ENCODE data around the gene B3GNT9.

DNA sequence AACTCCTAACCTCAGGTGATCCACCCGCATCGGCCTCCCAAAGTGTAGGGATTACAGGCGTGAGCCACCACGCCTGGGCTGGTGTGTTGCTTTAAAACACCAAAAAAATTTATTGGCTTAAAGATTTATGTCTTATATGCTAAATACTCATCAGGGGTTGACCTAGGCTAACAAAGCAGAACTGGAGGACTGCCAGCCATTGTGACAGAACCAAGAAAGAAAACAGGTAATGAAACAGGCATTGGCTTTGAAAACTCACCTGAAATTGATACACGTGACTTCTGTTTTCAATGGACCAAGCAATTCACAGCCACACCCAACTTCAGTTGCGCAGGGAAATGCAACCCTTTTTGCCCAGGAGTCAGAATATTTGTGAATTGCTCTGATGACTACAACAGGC lies 46.0 kb downstream of the B3GNT9 start:
- TF ChIP-seq POLR2A (IDR thresholded peaks at IDR 0.05) (no peak), EP300 (IDR thresholded peaks at IDR 0.05; ENCODE audit: low read depth) (no peak)
- TF ChIP-seq, protein P1, sequence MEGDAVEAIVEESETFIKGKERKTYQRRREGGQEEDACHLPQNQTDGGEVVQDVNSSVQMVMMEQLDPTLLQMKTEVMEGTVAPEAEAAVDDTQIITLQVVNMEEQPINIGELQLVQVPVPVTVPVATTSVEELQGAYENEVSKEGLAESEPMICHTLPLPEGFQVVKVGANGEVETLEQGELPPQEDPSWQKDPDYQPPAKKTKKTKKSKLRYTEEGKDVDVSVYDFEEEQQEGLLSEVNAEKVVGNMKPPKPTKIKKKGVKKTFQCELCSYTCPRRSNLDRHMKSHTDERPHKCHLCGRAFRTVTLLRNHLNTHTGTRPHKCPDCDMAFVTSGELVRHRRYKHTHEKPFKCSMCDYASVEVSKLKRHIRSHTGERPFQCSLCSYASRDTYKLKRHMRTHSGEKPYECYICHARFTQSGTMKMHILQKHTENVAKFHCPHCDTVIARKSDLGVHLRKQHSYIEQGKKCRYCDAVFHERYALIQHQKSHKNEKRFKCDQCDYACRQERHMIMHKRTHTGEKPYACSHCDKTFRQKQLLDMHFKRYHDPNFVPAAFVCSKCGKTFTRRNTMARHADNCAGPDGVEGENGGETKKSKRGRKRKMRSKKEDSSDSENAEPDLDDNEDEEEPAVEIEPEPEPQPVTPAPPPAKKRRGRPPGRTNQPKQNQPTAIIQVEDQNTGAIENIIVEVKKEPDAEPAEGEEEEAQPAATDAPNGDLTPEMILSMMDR (IDR thresholded peaks at IDR 0.05), result no peak

Data from transverse colon (tissue), 3 donors.